HG03457 (cell line): ENCODE data around the gene MLXIP.
A peak's percentile ranks its signal among the peaks of the same experiment; 100 is the strongest.

Experiments used
- ATAC-seq: cut with Tn5 transposase; IDR thresholded peaks from one replicate; pipeline ENCODE4 v1.9.1; 2021; ENCODE audit warnings: moderate number of reproducible peaks; ENCODE audit not compliant: unreplicated experiment

MLXIP gene

GRCh38 chr12:122079033-122079531 is 526 bp downstream of the MLXIP start:
- ATAC-seq = no peak

DNA sequence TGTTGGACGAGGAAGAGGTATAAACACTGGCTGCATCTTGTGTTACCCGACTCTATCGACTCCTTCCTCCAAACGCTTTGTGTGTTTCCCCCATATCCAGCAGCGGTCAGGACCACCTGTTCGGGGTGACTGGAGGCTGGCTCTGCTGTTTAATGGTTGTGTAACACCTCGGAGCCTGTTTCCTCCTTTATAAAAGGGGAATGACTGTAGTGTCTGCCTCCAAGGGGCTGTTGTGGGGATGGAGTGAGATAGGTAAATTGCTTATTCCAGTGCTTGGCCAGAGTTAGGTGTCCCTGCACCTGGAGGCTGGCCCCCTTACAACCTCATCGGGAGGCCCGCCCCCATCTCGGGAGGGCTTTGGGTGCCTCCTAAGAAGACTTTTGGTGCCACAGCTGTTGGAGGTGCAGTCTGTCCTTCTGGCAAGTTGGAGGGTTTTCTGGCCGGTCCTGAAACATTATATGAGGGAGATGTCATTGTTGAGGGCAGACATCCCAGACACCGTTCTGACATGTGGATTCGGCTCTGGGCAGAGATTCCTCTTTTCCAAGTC is 1.1 kb downstream of the MLXIP start:
- ATAC-seq = no peak

- no peak for ATAC-seq
These were observed 1.9 kb downstream of the MLXIP start for GRCh38 chr12:122080149-122081082.

- no peak for ATAC-seq
These were observed 2.6 kb downstream of the MLXIP start for GRCh38 chr12:122081083-122081696.

- peak; percentile 39 for ATAC-seq
These were observed 3.2 kb downstream of the MLXIP start for GRCh38 chr12:122081697-122082221.

- no peak for ATAC-seq
These were observed 4.2 kb downstream of the MLXIP start for GRCh38 chr12:122082621-122083356.

DNA sequence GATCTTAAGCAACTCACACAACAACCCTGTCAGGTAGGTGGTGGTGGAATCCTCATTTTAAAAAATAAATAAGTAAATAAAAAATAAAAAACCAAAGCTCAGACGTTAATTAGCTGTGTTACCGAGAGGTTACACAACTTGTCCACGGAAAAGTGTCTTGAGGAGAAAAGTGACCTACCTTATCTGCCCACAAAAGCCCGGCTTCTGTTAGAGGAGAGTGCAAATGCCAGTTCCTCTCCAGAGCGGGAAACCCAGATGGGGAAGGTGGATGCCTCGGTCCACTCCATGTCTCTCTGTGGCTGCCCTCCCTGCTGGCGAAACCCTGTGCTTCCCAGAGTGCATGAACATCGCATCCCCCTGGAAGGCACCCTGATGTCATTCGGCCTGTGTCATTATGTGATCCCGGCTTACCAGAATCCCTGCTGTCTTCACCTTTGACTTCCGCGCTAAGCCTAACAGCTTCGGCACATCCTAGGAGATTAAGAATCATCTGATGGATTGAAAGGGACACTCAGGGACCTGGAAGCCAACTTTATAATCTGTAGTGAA is 6.4 kb downstream of the MLXIP start:
- no peak for ATAC-seq

GRCh38 chr12:122085591-122085990 is 7.0 kb downstream of the MLXIP start:
- ATAC-seq = no peak

GRCh38 chr12:122086116-122086515 is 7.6 kb downstream of the MLXIP start:
- no peak for ATAC-seq

GRCh38 chr12:122086641-122087285 is 8.2 kb downstream of the MLXIP start:
- ATAC-seq = no peak

DNA sequence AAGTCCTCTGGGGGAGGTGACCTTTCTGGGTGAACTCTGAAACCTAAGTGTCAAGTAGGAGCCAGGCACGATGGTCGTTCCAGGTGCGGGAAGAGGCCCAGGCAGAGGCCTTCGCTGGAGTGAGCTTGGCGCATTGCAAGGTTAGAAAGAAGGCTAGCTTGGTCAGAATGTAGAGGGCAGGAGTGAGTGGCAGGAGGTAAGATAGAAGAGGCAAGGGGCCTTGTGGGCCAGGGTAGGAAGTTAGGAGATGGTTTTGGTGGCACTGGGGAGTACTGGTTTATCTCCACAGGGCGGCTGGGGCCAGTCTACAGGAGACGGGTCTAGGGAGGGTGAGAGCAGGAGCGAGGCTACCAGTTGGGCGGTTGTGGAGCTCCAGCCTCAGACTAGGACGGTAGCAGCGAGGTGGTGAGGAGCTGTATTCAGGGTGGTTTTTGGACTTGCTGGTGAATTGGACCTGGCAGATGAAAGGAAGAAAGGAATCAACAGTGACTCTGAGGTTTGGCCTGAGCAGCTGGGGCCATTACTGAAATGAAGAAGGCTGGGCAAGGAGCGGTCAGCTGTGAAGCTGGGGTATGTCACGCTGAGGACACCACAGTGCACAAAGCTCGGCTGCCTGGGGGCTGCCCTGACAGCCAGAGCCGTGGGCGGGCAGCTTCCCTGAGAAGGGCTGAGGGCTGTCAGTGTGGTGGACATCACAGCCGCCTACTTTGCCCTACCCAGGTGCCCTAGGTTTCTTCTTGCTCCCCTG is 9.0 kb downstream of the MLXIP start:
- no peak for ATAC-seq

- ATAC-seq = no peak
These were observed 9.7 kb downstream of the MLXIP start for GRCh38 chr12:122088179-122088810.

GRCh38 chr12:122089077-122089476 is 10.5 kb downstream of the MLXIP start:
- no peak for ATAC-seq

- no peak for ATAC-seq
These were observed 12.4 kb downstream of the MLXIP start for GRCh38 chr12:122090759-122091515.

- no peak for ATAC-seq
These were observed 14.7 kb downstream of the MLXIP start for GRCh38 chr12:122093098-122093883.

GRCh38 chr12:122094137-122094734 is 15.7 kb downstream of the MLXIP start:
- ATAC-seq = no peak
